ENCODE measurements around the gene MAP3K5. TPM values are rescaled to one million over a fixed set of nuclear protein-coding genes. Genes with fewer than 3 reads are reported as not detected.
"Not testable (repeated sequence)": the region's sequence is repeated elsewhere in the genome, so short reads cannot be mapped to it uniquely, and the experiment has no call there.

The MAP3K5 gene
- total and polyA plus RNA-seq, 4 donors: 7.5 to 28.3 (median 22.8) TPM

DNA sequence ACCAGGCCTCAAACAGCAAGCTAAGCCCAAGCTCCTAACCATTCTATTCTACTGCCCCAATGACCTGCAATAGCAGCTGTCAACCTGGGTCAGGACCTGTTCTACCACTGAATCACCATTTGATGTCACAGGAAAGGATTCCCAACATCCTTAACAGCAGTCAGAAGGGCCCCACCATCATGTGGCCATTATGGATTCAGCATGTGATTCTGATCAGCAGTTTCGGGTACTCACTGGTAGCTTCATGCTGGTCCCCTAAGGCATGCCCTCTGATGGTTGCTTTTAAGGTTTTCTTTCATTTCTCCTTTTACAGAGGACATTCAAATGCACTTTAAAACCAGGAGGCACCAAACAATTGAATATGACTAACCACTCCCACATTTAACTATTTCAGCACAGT, 204.8 kb downstream of the MAP3K5 start:
- TF ChIP-seq, protein P1, sequence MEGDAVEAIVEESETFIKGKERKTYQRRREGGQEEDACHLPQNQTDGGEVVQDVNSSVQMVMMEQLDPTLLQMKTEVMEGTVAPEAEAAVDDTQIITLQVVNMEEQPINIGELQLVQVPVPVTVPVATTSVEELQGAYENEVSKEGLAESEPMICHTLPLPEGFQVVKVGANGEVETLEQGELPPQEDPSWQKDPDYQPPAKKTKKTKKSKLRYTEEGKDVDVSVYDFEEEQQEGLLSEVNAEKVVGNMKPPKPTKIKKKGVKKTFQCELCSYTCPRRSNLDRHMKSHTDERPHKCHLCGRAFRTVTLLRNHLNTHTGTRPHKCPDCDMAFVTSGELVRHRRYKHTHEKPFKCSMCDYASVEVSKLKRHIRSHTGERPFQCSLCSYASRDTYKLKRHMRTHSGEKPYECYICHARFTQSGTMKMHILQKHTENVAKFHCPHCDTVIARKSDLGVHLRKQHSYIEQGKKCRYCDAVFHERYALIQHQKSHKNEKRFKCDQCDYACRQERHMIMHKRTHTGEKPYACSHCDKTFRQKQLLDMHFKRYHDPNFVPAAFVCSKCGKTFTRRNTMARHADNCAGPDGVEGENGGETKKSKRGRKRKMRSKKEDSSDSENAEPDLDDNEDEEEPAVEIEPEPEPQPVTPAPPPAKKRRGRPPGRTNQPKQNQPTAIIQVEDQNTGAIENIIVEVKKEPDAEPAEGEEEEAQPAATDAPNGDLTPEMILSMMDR (IDR thresholded peaks at IDR 0.05; ENCODE audit: control extremely low read depth, extremely low read depth): no peak
- H3K27me3 ChIP-seq (ENCODE audit: control insufficient read depth in 3 of 3, insufficient read depth in 3 of 3, low read length in 2 of 3): no peaks in the 10 kb centered on the region
- no peak for ATAC-seq (ENCODE audit: insufficient read depth, low FRiP score)
- no peaks in the 10 kb centered on the region for H3K9me3 ChIP-seq (ENCODE audit: control insufficient read depth in 4 of 4, insufficient read depth in 3 of 4, low read length in 3 of 4)
- H3K36me3 ChIP-seq (ENCODE audit: control insufficient read depth in 4 of 4, insufficient read depth in 4 of 4, low read length in 4 of 4): peaks cover 0 to 20% (median 7%) of the 10 kb centered on the region in 4 donors
- H3K27ac ChIP-seq (ENCODE audit: low read depth in 1 of 2, low read length in 1 of 2): peak overlapping the region in 1 of 2 donors; percentile 45
- no peak overlapping the region for H3K9ac ChIP-seq (ENCODE audit: insufficient read depth in 1 of 2, low read length in 2 of 2)
- WGBS, 2 donors: 98 to 100% methylated on average over 1 of the region's 1 CpG
- H3K4me1 ChIP-seq (ENCODE audit: control insufficient read depth in 5 of 5, insufficient read depth in 5 of 5, low read length in 5 of 5): peaks cover 0 to 6% (median 0%) of the 10 kb centered on the region in 5 donors
- no peak for DNase-seq
- H3K4me3 ChIP-seq: no peak overlapping the region

DNA sequence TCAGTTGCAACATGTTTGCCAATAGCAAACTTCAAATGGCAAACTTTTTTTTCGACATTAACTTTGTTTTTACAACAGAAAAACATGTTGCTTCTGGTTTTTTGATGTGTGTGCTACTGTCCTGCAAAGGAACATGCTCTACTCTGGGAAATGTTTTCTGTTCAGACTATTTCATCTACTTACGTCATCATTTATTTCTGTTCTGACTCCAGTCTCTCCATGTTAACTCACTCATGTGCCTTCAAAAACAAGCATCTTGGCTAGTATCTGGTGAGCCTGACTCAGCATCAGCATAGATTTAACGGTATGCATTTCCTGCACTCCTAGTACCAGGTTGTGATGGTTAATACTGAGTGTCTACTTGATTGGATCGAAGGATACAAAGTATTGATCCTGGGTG, 206.0 kb downstream of the MAP3K5 start:
- no peak overlapping the region for H3K4me3 ChIP-seq
- ATAC-seq (ENCODE audit: insufficient read depth, low FRiP score): no peak
- no peaks in the 10 kb centered on the region for H3K9me3 ChIP-seq (ENCODE audit: control insufficient read depth in 4 of 4, insufficient read depth in 3 of 4, low read length in 3 of 4)
- H3K9ac ChIP-seq (ENCODE audit: insufficient read depth in 1 of 2, low read length in 2 of 2): no peak overlapping the region
- WGBS, 2 donors: 64 to 73% methylated on average over 4 of the region's 4 CpGs
- H3K4me1 ChIP-seq (ENCODE audit: control insufficient read depth in 5 of 5, insufficient read depth in 5 of 5, low read length in 5 of 5): peaks cover 0 to 6% (median 0%) of the 10 kb centered on the region in 5 donors
- H3K27ac ChIP-seq (ENCODE audit: low read depth in 1 of 2, low read length in 1 of 2): peak overlapping the region in 1 of 2 donors; percentile 45
- TF ChIP-seq, protein P1 (IDR thresholded peaks at IDR 0.05; ENCODE audit: control extremely low read depth, extremely low read depth): no peak
- peaks cover 0 to 19% (median 3%) of the 10 kb centered on the region in 4 donors for H3K36me3 ChIP-seq (ENCODE audit: control insufficient read depth in 4 of 4, insufficient read depth in 4 of 4, low read length in 4 of 4)
- DNase-seq: no peak
- H3K27me3 ChIP-seq (ENCODE audit: control insufficient read depth in 3 of 3, insufficient read depth in 3 of 3, low read length in 2 of 3): no peaks in the 10 kb centered on the region

- 98% methylated on average over 2 of the region's 2 CpGs for WGBS, 2 donors
- DNase-seq; H3K27me3 ChIP-seq (ENCODE audit: control insufficient read depth in 3 of 3, insufficient read depth in 3 of 3, low read length in 2 of 3); H3K9ac ChIP-seq (ENCODE audit: insufficient read depth in 1 of 2, low read length in 2 of 2); ATAC-seq (ENCODE audit: insufficient read depth, low FRiP score); H3K4me3 ChIP-seq; H3K9me3 ChIP-seq (ENCODE audit: control insufficient read depth in 4 of 4, insufficient read depth in 3 of 4, low read length in 3 of 4); H3K4me1 ChIP-seq (ENCODE audit: control insufficient read depth in 5 of 5, insufficient read depth in 5 of 5, low read length in 5 of 5); H3K27ac ChIP-seq (ENCODE audit: low read depth in 1 of 2, low read length in 1 of 2): not testable (repeated sequence)
- peaks cover 0 to 19% (median 3%) of the 10 kb centered on the region in 4 donors for H3K36me3 ChIP-seq (ENCODE audit: control insufficient read depth in 4 of 4, insufficient read depth in 4 of 4, low read length in 4 of 4)
Measured at GRCh38 chr6:136585523-136585922, 206.8 kb downstream of the MAP3K5 start.

DNA sequence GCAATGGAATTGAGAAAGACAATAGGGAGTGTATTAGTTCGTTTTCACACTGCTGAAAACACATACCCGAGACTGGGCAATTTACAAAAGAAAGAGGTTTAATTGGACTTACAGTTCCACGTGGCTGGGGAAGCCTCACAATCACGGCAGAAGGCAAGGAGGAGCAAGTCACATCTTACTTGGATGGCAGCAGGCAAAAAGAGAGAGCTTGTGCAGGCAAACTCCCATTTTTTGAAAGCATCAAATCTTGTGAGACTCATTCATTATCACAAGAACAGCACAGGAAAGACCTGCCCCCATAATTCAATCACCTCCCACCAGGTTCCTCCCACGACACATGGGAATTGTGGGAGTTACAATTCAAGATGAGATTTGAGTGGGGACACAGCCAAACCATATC, 208.0 kb downstream of the MAP3K5 start:
- ATAC-seq (ENCODE audit: insufficient read depth, low FRiP score); H3K27me3 ChIP-seq (ENCODE audit: control insufficient read depth in 3 of 3, insufficient read depth in 3 of 3, low read length in 2 of 3); H3K9ac ChIP-seq (ENCODE audit: insufficient read depth in 1 of 2, low read length in 2 of 2); H3K4me3 ChIP-seq; H3K27ac ChIP-seq (ENCODE audit: low read depth in 1 of 2, low read length in 1 of 2); H3K9me3 ChIP-seq (ENCODE audit: control insufficient read depth in 4 of 4, insufficient read depth in 3 of 4, low read length in 3 of 4); DNase-seq; H3K4me1 ChIP-seq (ENCODE audit: control insufficient read depth in 5 of 5, insufficient read depth in 5 of 5, low read length in 5 of 5): not testable (repeated sequence)
- 89 to 92% methylated on average over 5 of the region's 5 CpGs for WGBS, 2 donors
- H3K36me3 ChIP-seq (ENCODE audit: control insufficient read depth in 4 of 4, insufficient read depth in 4 of 4, low read length in 4 of 4): peaks cover 0 to 18% (median 3%) of the 10 kb centered on the region in 4 donors

Measured in lung (tissue), 12 donors.